Esophagus muscularis mucosa (tissue), 3 donors: ENCODE data around the gene SHROOM2.

ENCODE experiments used
- EP300 ChIP-seq: sonication (generic); formaldehyde crosslinking; IDR thresholded peaks from one replicate; pipeline ENCODE4 v1.6.1; 2017; ENCODE audit warnings: antibody characterized with exemption
- POLR2A ChIP-seq: fragments of 450-650 bp; IDR thresholded peaks from one replicate; pipeline ENCODE4 v1.6.1; 2017; ENCODE audit warnings: antibody characterized with exemption, moderate library complexity, mild to moderate bottlenecking, low read depth
- POLR2AphosphoS5 ChIP-seq, 2 donors: sonication (generic); formaldehyde crosslinking; IDR thresholded peaks; one replicate each; pipeline ENCODE4 v1.6.1; 2017; ENCODE audit warnings: antibody characterized with exemption in 2 of 2

- TF ChIP-seq EP300 (no peak), POLR2AphosphoS5 (IDR thresholded peaks at IDR 0.05) (no peak), POLR2A (no peak)
Measured at GRCh38 chrX:9948406-9948805, 162.2 kb downstream of the SHROOM2 start.
